Effector memory CD8-positive, alpha-beta T cell (primary cell): ENCODE data around the gene SOX5.

Experiments
- ATAC-seq: fragments of 150-1000 bp; cut with Tn5 transposase; replicated peaks from 2 replicates; pipeline ENCODE4 v1.10.0; 2021; ENCODE audit warnings: mild to moderate bottlenecking, moderate library complexity
- DNase-seq, 3 experiments: peaks; one replicate each; pipeline ENCODE4 v3.0.0; 2021
- H3K27ac Mint-ChIP-seq, 2 donors: one replicate each; pipeline ENCODE4 v1.8.0; 2022; ENCODE audit warnings: mild to moderate bottlenecking in 2 of 2, mixed read lengths in 2 of 2, moderate library complexity in 2 of 2
- H3K27me3 Mint-ChIP-seq, 2 donors: one replicate each; pipeline ENCODE4 v1.8.0; 2022; ENCODE audit warnings: mixed read lengths in 2 of 2
- H3K36me3 Mint-ChIP-seq: one replicate; pipeline ENCODE4 v1.8.0; 2022; ENCODE audit warnings: mild to moderate bottlenecking, moderate library complexity, mixed read lengths; ENCODE audit not compliant: insufficient read depth
- H3K4me1 Mint-ChIP-seq, 2 donors: one replicate each; pipeline ENCODE4 v1.8.0; 2022; ENCODE audit warnings: low read depth in 2 of 2, mixed read lengths in 2 of 2
- H3K4me3 Mint-ChIP-seq, 2 donors: one replicate each; pipeline ENCODE4 v1.8.0; 2022; ENCODE audit warnings: mild to moderate bottlenecking in 2 of 2, mixed read lengths in 2 of 2, moderate library complexity in 2 of 2
- H3K9me3 Mint-ChIP-seq, 2 donors: one replicate each; pipeline ENCODE4 v1.8.0; 2022; ENCODE audit warnings: mixed read lengths in 2 of 2

The SOX5 gene

DNA sequence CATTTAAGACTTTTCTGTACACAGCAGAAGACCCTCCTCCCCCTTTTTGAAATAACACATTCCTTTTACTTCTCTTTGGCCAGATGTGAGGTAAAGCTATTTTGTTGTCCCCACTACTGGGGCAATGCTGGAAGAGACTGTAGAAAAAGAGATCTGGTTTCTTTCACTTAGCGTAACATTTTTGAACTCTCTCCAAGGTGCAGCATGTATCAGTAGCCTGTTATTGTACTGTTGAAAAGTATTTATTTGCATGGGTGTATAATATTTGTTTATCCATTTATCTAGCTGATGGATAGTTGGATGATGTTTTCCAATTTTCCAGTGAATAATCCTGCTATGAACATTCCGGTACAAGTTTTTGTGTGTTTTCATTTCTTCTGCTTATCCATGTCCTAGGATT is 335.2 kb downstream of the SOX5 start:
- no peaks in the 10 kb centered on the region for H3K4me1 Mint-ChIP-seq
- H3K4me3 Mint-ChIP-seq: no peak overlapping the region

DNA sequence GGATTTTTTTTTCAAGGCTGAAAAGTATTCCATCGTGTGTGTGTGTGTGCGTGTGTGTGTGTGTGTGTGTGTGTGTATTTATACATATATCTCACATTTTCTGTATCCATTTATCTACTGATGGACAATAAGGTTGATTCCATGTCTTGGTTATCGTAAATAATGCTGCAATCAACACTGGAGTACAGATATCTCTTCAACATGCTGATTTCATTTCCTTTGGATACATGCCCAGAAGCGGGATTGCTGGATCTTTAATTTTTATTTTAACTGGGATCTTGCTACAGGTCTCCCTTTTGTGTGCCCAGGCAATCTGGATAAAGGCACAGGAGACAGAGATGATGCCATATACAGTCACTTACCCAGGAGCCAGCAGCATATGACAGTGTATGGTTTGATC is 338.1 kb downstream of the SOX5 start:
- DNase-seq (no peak), ATAC-seq (no peak)
- Mint-ChIP-seq H3K9me3 (peaks cover 4% of the 10 kb centered on the region in 2 donors), H3K27me3 (no peaks in the 10 kb centered on the region), H3K36me3 (no peaks in the 10 kb centered on the region), H3K4me1 (no peaks in the 10 kb centered on the region), H3K4me3 (no peak overlapping the region), H3K27ac (no peak overlapping the region)

More for the DNA sequence above, 335.2 kb downstream of the SOX5 start:
- Mint-ChIP-seq H3K27ac (no peak overlapping the region), H3K27me3 (no peaks in the 10 kb centered on the region), H3K9me3 (peaks cover 7 to 9% of the 10 kb centered on the region in 2 donors), H3K36me3 (no peaks in the 10 kb centered on the region)
- DNase-seq (no peak), ATAC-seq (no peak)

DNA sequence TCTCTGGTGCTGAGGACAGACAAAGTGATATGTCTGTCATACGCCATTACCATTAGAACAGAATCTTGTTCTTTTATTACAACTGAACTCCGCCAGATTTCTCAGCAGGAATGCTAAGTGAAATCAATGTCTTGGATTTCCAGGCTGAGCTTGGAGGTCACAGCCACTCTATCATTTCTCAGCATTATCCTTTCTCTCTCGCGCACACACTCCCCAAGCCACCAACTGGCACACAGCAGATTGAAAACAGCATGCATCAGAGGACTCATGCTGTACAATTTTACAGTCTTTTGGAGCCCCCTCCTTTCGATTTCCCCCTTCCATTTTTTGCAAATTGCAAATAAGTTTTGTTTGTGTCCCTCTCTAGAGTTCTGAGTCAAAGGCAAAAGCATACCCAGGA is 348.6 kb downstream of the SOX5 start:
- peaks cover 4 to 8% of the 10 kb centered on the region in 2 donors for H3K9me3 Mint-ChIP-seq
- no peaks in the 10 kb centered on the region for H3K4me1 Mint-ChIP-seq
- ATAC-seq (no peak), DNase-seq (no peak)
- H3K36me3 Mint-ChIP-seq: no peaks in the 10 kb centered on the region
- H3K4me3 Mint-ChIP-seq: no peak overlapping the region
- H3K27me3 Mint-ChIP-seq: no peaks in the 10 kb centered on the region
- H3K27ac Mint-ChIP-seq: no peak overlapping the region

DNA sequence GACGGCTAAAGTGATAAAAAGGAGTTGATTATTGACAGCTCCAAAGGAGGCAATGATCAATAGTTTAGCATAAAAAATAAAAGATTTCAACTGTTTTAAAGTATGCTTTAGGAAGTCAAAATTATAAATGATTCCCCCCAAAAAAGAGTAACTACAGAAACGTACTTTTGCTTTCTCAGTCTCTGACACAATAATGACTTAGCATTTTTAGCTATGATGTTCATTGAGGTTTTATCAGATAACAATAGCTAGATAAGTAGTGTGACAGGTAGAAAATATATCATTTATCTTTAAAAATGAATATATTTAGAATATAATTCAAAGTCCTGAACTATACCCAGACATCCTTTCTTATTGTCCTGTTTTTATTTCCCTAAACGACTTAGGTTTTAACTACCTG is 352.9 kb downstream of the SOX5 start:
- DNase-seq: no peak
- no peak for ATAC-seq
- Mint-ChIP-seq H3K36me3 (no peaks in the 10 kb centered on the region), H3K27ac (no peak overlapping the region), H3K27me3 (no peaks in the 10 kb centered on the region), H3K9me3 (peaks cover 7 to 8% of the 10 kb centered on the region in 2 donors), H3K4me3 (no peak overlapping the region), H3K4me1 (no peaks in the 10 kb centered on the region)

DNA sequence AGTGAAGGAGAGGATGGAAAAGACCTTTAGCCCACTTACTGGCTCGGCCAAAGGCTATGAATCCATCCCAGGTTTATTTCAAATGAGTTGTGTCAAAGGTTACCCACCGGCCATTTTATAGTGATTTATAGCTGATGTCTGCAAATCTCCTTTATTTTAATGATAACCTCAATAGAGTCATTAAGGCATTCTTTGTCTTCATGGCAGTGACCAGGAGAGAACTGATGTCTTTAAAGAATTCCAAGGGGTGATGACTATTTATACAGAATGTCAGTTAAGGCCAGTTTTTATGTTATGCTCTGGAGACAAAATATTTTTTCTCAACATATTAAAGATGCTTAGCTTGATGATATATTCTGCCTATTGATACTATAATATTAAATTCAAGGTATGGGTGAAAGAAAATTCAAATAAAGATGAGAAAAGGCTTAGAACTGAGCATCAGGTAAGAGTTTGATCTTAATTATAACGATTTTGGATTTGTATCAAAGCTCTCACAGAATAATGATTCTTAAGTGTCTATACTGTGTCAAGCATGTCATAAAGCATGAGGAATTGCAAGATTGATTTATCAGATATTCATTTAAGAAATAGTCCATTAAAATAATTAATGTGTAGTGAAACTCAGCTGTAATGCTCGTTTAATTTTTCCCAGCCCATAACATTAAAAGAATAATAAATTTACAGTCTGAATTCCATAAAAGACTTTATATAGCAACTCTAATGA is 361.5 kb downstream of the SOX5 start:
- no peaks in the 10 kb centered on the region for H3K27me3 Mint-ChIP-seq
- ATAC-seq: no peak
- H3K4me3 Mint-ChIP-seq: no peak overlapping the region
- H3K27ac Mint-ChIP-seq: no peak overlapping the region
- H3K36me3 Mint-ChIP-seq: no peaks in the 10 kb centered on the region
- no peak for DNase-seq
- H3K9me3 Mint-ChIP-seq: peaks cover 0 to 4% of the 10 kb centered on the region in 2 donors
- H3K4me1 Mint-ChIP-seq: no peaks in the 10 kb centered on the region

DNA sequence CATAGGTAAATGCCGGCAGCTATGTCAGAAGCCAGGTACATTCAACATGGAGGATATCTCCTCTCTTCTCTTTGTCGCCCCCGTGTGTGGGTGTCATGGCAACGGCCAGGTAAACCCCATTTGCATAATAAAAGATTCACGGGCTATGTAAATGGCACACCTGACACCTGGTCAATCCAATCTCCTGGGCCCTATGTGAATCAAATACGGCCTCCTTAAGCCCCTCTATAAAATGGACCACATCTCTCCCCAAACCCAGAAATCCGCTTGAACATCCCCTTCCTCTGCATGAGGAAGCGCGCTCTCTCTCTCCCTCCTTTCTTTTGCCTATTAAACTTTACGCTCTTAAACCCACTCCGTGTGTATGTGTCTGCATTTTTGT is 363.7 kb downstream of the SOX5 start:
- H3K36me3 Mint-ChIP-seq: no peaks in the 10 kb centered on the region
- peaks cover 0 to 8% of the 10 kb centered on the region in 2 donors for H3K9me3 Mint-ChIP-seq
- no peak overlapping the region for H3K27ac Mint-ChIP-seq
- H3K4me3 Mint-ChIP-seq: no peak overlapping the region
- no peaks in the 10 kb centered on the region for H3K4me1 Mint-ChIP-seq
- ATAC-seq: no peak
- H3K27me3 Mint-ChIP-seq: no peaks in the 10 kb centered on the region
- DNase-seq: no peak

DNA sequence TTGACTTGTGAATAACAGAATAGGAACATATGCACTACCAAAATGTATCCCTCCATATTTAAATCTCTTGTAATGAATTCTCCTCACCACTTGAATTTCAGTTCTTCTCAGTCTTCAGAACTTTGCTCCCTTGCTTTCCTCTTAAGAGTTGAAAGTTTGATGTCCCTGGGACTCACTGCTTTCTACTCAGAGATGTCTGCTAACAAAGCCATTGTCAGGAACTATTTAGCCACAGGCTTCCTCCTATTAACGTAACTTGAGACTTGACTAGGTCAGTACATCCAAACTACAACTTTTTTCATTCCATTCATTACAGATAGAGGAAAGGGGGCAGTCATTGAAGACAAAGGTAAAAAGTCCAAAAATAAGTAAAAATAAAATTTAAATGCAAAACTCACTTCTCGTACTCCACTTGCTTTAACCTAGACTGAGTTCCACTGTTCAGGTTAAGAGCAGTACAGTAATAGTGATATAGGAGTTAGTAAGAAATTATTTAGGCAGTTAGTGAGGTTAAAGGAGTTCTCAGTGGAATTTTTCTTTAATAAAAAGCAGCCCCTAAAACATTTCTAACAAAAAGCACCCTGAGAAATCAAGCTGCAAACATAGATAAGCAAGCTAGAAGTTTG is 364.2 kb downstream of the SOX5 start:
- peaks cover 0 to 8% of the 10 kb centered on the region in 2 donors for H3K9me3 Mint-ChIP-seq
- H3K4me3 Mint-ChIP-seq: no peak overlapping the region
- DNase-seq: no peak
- no peaks in the 10 kb centered on the region for H3K4me1 Mint-ChIP-seq
- H3K27ac Mint-ChIP-seq: no peak overlapping the region
- H3K36me3 Mint-ChIP-seq: no peaks in the 10 kb centered on the region
- no peaks in the 10 kb centered on the region for H3K27me3 Mint-ChIP-seq
- no peak for ATAC-seq

DNA sequence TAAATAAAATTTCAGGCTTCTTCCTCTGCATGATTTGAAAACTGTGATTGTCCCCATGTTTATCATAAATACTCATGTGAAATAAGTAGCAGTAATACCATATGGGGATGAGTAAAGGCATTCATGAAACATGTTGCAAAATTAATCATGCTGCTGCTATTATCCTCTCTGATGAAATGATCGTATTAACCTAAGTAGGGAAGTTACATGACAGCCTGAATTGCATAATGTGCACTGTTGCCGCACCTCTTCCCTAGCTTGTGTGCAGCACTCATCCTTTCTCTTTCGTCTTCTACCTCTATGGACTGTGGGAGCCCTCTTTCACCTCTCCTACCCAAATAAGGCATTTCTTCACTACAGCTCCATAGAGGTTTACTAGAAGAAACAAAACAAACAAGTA is 367.6 kb downstream of the SOX5 start:
- H3K27ac Mint-ChIP-seq: no peak overlapping the region
- no peaks in the 10 kb centered on the region for H3K27me3 Mint-ChIP-seq
- H3K4me3 Mint-ChIP-seq: no peak overlapping the region
- DNase-seq (no peak), ATAC-seq (no peak)
- H3K36me3 Mint-ChIP-seq: no peaks in the 10 kb centered on the region
- H3K4me1 Mint-ChIP-seq: no peaks in the 10 kb centered on the region
- peaks cover 3 to 8% of the 10 kb centered on the region in 2 donors for H3K9me3 Mint-ChIP-seq

DNA sequence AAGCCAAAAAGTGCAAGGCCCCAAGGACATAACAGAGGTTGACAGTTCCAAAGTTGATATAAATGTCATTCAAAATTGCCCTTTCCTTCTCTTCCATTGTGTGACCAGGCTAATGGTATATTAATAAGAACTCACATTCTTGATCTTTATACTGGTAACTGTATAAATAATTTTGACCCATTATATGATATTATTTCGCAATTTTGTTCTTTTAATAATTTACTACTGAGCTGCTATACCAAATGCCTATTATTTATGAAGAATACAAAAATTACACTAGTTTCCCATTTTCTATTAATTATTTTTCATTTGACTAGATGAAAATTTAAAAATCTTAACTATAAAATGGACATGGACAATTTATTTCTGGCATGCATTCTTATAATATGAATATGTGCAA is 370.2 kb downstream of the SOX5 start:
- Mint-ChIP-seq H3K27ac (no peak overlapping the region), H3K9me3 (peaks cover 3 to 8% of the 10 kb centered on the region in 2 donors), H3K36me3 (no peaks in the 10 kb centered on the region), H3K27me3 (no peaks in the 10 kb centered on the region), H3K4me1 (no peaks in the 10 kb centered on the region), H3K4me3 (no peak overlapping the region)
- DNase-seq (no peak), ATAC-seq (no peak)

DNA sequence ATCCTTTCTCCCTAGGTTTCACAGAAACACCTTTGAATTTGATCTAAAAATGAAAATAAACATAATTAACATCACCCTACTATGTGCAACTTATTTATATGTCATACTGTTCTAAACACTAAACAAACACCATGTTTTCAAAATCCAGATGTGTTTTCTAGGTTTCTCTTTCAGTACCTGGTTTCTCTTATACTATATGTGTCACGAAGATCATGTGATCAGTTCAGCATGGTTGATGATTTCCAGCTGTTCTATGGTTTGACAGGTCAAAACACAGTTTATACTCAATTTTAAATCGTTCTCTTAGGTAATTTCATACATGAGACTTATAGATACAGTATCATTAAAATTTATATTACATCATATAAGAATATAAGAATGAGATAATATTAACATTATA is 373.1 kb downstream of the SOX5 start:
- ATAC-seq (no peak), DNase-seq (no peak)
- Mint-ChIP-seq H3K9me3 (peaks cover 0 to 3% of the 10 kb centered on the region in 2 donors), H3K4me1 (no peaks in the 10 kb centered on the region), H3K4me3 (no peak overlapping the region), H3K27me3 (no peaks in the 10 kb centered on the region), H3K36me3 (no peaks in the 10 kb centered on the region), H3K27ac (no peak overlapping the region)

DNA sequence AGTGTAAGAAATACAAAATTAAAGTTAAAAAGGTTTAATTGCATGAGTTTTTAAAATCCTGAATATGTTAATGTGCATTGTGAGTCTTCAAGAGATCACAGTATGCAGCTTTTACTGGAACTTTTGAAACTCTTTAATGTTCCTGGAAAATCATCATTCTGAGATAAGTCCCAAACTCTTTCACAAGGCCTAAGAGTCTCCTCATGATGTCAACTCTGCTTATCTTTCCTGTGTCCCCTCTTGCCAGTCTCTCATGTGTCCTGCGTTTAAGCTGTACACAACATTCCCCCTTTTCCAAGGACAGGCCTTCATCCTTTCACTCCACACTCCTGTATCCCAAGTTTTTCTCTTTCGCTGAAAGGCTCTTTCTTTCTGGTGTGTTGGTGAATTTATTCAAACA is 380.1 kb downstream of the SOX5 start:
- Mint-ChIP-seq H3K9me3 (peaks cover 4 to 6% of the 10 kb centered on the region in 2 donors), H3K4me1 (no peaks in the 10 kb centered on the region), H3K27me3 (no peaks in the 10 kb centered on the region), H3K36me3 (no peaks in the 10 kb centered on the region), H3K27ac (no peak overlapping the region), H3K4me3 (no peak overlapping the region)
- ATAC-seq (no peak), DNase-seq (no peak)

DNA sequence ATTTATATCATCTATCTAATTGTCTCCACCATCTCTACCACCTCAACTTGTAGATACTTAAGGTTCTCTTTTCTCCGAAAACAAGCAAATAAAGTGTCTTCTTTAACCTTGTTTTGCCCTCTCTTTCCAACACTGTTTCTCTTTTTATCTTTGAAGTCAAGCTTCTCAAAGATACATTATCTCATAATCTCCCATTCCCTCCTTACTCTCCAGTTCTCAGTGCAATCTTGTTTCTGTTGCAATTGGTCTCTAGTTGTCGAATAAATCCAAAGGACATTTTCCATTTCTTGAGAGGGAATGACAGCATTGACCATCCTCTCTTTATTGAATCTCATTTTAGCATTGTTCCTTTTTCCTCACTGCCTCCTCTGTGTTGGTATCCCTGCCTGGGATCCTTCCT is 383.3 kb downstream of the SOX5 start:
- no peak overlapping the region for H3K4me3 Mint-ChIP-seq
- no peaks in the 10 kb centered on the region for H3K27me3 Mint-ChIP-seq
- H3K27ac Mint-ChIP-seq: no peak overlapping the region
- no peaks in the 10 kb centered on the region for H3K4me1 Mint-ChIP-seq
- H3K36me3 Mint-ChIP-seq: no peaks in the 10 kb centered on the region
- DNase-seq (no peak), ATAC-seq (no peak)
- peaks cover 4 to 10% of the 10 kb centered on the region in 2 donors for H3K9me3 Mint-ChIP-seq

DNA sequence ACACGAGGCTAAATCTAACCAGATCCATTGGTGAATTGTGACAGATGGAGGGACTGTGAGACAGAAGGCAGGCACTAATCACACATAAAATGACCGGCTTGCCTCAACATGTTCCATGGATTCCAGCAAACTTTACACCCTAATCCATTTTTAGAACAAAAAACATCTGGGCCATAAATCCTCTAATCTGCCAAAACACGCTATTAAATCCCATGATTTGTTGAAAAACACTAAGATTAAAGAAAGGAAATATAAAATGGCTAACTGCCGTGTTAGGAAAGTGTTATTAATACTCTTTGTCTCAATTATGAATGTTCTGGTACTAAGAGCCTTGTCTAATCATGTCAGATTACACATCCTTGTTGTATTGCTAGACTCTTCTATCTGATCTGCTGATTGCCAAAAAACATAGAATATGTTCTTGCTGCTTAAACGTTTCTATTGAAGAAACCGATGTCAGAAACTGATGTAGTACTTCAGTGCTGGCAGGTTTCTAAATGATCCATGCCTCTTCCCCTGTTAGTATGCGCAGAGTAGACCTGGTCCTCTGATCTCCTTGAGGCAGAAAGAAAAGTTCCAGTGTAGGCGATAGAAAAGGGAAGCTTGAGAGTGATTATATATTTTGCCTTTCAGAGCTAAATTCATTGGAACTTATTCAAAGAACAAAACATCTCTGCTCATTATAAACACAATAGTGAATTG is 384.9 kb downstream of the SOX5 start:
- DNase-seq (no peak), ATAC-seq (no peak)
- no peaks in the 10 kb centered on the region for H3K4me1 Mint-ChIP-seq
- H3K9me3 Mint-ChIP-seq: peaks cover 4 to 13% of the 10 kb centered on the region in 2 donors
- no peaks in the 10 kb centered on the region for H3K36me3 Mint-ChIP-seq
- H3K4me3 Mint-ChIP-seq: no peak overlapping the region
- no peak overlapping the region for H3K27ac Mint-ChIP-seq
- H3K27me3 Mint-ChIP-seq: no peaks in the 10 kb centered on the region
